ENCODE results near the gene STARD9. TPM values are rescaled to one million over a fixed set of nuclear protein-coding genes. Genes with fewer than 3 reads are reported as not detected.

Gene STARD9
- total and polyA plus RNA-seq, 2 of the 13 experiments (the other 11 are each of a cell fraction or from before 2014, with no cell fraction given): 5.3 to 7.5 TPM

- TF ChIP-seq GPN1 (CRISPR knock-in tag; IDR thresholded peaks at IDR 0.05; ENCODE audit: borderline replicate concordance) (no peak), HNRNPK (IDR thresholded peaks at IDR 0.05; ENCODE audit: low read depth, low read length, poor library complexity, severe bottlenecking) (no peak), MED1 (CRISPR knock-in tag; IDR thresholded peaks at IDR 0.05) (no peak), ZFP37 (CRISPR knock-in tag; IDR thresholded peaks at IDR 0.05; ENCODE audit: borderline replicate concordance) (no peak), KDM4B (CRISPR knock-in tag; IDR thresholded peaks at IDR 0.05) (no peak), ZNF143 (CRISPR knock-in tag; IDR thresholded peaks at IDR 0.05) (no peak), IKZF5 (CRISPR knock-in tag; IDR thresholded peaks at IDR 0.05) (no peak), ZNF441 (CRISPR knock-in tag; IDR thresholded peaks at IDR 0.05; ENCODE audit: borderline replicate concordance) (no peak), SKI (IDR thresholded peaks at IDR 0.05; ENCODE audit: partially characterized antibody) (no peak), ZNF362 (CRISPR knock-in tag; IDR thresholded peaks at IDR 0.05; ENCODE audit: borderline replicate concordance) (peak; percentile 88), FOXO1 (CRISPR knock-in tag; IDR thresholded peaks at IDR 0.05) (no peak), CREM (IDR thresholded peaks at IDR 0.05) (no peak; the same call in 1 of the 2 replicates), CREM (CRISPR knock-in tag; IDR thresholded peaks at IDR 0.05) (no peak), ELF3 (CRISPR knock-in tag; IDR thresholded peaks at IDR 0.05) (peak; percentile 73; the same call in 1 of the 2 replicates), KAT2B (IDR thresholded peaks at IDR 0.05; ENCODE audit: borderline replicate concordance, low read depth, low read length) (no peak), HNF4A (CRISPR knock-in tag; IDR thresholded peaks at IDR 0.05) (peak; percentile 50; the same call in 1 of the 2 replicates), ZNF460 (CRISPR knock-in tag; IDR thresholded peaks at IDR 0.05; ENCODE audit: borderline replicate concordance) (peak; percentile 89), SNRNP70 (IDR thresholded peaks at IDR 0.05; ENCODE audit: low read depth, low read length) (no peak), CREBL2 (CRISPR knock-in tag; IDR thresholded peaks at IDR 0.05; ENCODE audit: borderline replicate concordance) (no peak), RAD51 (IDR thresholded peaks at IDR 0.05; ENCODE audit: borderline replicate concordance) (no peak), ZNF496 (CRISPR knock-in tag; IDR thresholded peaks at IDR 0.05; ENCODE audit: insufficient replicate concordance) (no peak), FOXA1 (IDR thresholded peaks at IDR 0.05) (no peak), FOXA1 (CRISPR knock-in tag; IDR thresholded peaks at IDR 0.05) (peak; percentile 79), SRSF4 (IDR thresholded peaks at IDR 0.05; ENCODE audit: low read depth, low read length, poor library complexity, severe bottlenecking) (no peak), KDM1A (CRISPR knock-in tag; IDR thresholded peaks at IDR 0.05) (no peak), KLF12 (CRISPR knock-in tag; IDR thresholded peaks at IDR 0.05; ENCODE audit: borderline replicate concordance) (no peak), ZNF207 (IDR thresholded peaks at IDR 0.05; ENCODE audit: borderline replicate concordance) (no peak), ZBTB14 (CRISPR knock-in tag; IDR thresholded peaks at IDR 0.05) (no peak)
- TF ChIP-seq, protein P1, sequence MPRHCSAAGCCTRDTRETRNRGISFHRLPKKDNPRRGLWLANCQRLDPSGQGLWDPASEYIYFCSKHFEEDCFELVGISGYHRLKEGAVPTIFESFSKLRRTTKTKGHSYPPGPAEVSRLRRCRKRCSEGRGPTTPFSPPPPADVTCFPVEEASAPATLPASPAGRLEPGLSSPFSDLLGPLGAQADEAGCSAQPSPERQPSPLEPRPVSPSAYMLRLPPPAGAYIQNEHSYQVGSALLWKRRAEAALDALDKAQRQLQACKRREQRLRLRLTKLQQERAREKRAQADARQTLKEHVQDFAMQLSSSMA (CRISPR knock-in tag; IDR thresholded peaks at IDR 0.05): no peak
These were observed 16.0 kb downstream of the STARD9 start (continued) for GRCh38 chr15:42591238-42591934.
